ENCODE data around the gene TNPO2.
"Not testable (repeated sequence)": the region's sequence is repeated elsewhere in the genome, so short reads cannot be mapped to it uniquely, and the experiment has no call there.

Gene TNPO2

GRCh38 chr19:12705169-12705568 lies 18.6 kb downstream of the TNPO2 start:
- DNase-seq: no peak

- no peak for DNase-seq
Measured at GRCh38 chr19:12703046-12703445, 20.7 kb downstream of the TNPO2 start.

- DNase-seq: no peak
Measured at GRCh38 chr19:12701596-12702282, 22.0 kb downstream of the TNPO2 start.

- no peak for DNase-seq
Measured at GRCh38 chr19:12698138-12698537, 25.6 kb downstream of the TNPO2 start.

- DNase-seq: not testable (repeated sequence)
Measured at GRCh38 chr19:12697425-12697824, 26.3 kb downstream of the TNPO2 start.

GRCh38 chr19:12696366-12697335 lies 27.1 kb downstream of the TNPO2 start, which contains the start of gene FBXW9:
Gene FBXW9 (minus strand): TSS chr19:12696631. CDS start chr19:12696581, 50 bp downstream.
- DNase-seq: peak; percentile 95

- DNase-seq: no peak
Measured at GRCh38 chr19:12695997-12696365, 27.8 kb downstream of the TNPO2 start.

GRCh38 chr19:12695514-12695913 lies 28.2 kb downstream of the TNPO2 start:
- DNase-seq: no peak

- DNase-seq: no peak
Measured at GRCh38 chr19:12695096-12695495, 28.6 kb downstream of the TNPO2 start.

- DNase-seq: no peak
Measured at GRCh38 chr19:12694641-12695040, 29.1 kb downstream of the TNPO2 start.

GRCh38 chr19:12692960-12693359 lies 30.8 kb downstream of the TNPO2 start:
- no peak for DNase-seq

GRCh38 chr19:12689581-12690216 lies 34.0 kb downstream of the TNPO2 start:
- DNase-seq: no peak

GRCh38 chr19:12689012-12689411 lies 34.7 kb downstream of the TNPO2 start:
- no peak for DNase-seq

GRCh38 chr19:12687496-12688196 lies 36.1 kb downstream of the TNPO2 start, which contains the start of gene GNG14:
Gene GNG14 (plus strand): TSS chr19:12687998. CDS start chr19:12688049, 51 bp downstream.
- no peak for DNase-seq

- DNase-seq: no peak
Measured at GRCh38 chr19:12685831-12686230, 37.9 kb downstream of the TNPO2 start.

- DNase-seq: peak; percentile 89
Measured at GRCh38 chr19:12681074-12681987, 42.4 kb downstream of the TNPO2 start, which contains the start of gene DHPS. Gene DHPS (minus strand): TSS chr19:12681880. CDS start chr19:12681766, 114 bp downstream.

- no peak for DNase-seq
Measured at GRCh38 chr19:12680034-12680433, 43.7 kb downstream of the TNPO2 start.

- not testable (repeated sequence) for DNase-seq
Measured at GRCh38 chr19:12678039-12678438, 45.7 kb downstream of the TNPO2 start.

- no peak for DNase-seq
Measured at GRCh38 chr19:12676928-12677327, 46.8 kb downstream of the TNPO2 start.

GRCh38 chr19:12676384-12676792 lies 47.3 kb downstream of the TNPO2 start:
- DNase-seq: peak; percentile 83

- DNase-seq: no peak
Measured at GRCh38 chr19:12675940-12676339, 47.8 kb downstream of the TNPO2 start.
